ENCODE results near the gene MEST.

DNA sequence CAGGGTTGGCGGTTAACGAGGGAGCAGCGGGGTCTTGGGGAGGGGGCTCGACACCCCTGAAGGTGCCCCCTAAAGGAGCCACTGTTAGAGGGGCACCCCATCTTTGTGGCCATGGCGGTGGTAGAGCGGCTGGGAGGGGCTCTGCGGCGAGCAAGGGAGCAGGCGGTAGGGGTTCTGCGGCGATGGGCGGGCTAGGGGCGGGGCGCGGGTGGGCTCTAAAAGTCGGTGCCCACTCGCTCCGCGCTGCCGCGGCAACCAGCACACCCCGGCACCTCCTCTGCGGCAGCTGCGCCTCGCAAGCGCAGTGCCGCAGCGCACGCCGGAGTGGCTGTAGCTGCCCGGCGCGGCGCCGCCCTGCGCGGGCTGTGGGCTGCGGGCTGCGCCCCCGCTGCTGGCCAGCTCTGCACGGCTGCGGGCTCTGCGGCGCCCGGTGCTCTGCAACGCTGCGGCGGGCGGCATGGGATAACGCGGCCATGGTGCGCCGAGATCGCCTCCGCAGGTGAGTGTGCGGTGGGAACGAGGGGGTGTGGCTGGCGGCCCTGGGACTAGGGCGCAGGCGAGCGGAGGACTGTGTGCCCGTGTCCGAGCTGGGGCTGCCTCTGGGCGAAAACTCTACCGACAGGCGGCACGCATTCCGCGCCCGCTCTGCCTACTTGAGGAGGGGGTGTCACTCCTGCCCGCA is at the start of gene MEST:
- no peak for TF ChIP-seq CTCF (IDR thresholded peaks at IDR 0.05)
- TF ChIP-seq POLR2AphosphoS5 (IDR thresholded peaks at IDR 0.05) = no peak
